ENCODE data around the gene ATXN7.
A peak's percentile ranks its signal among the peaks of the same experiment; 100 is the strongest.

The ATXN7 gene

GRCh38 chr3:63932509-63933212 lies 69.0 kb downstream of the ATXN7 start:
- DNase-seq (ENCODE audit: low spot score in 2 of 2) (no peak), ATAC-seq (no peak)
- peaks cover 31% of the 10 kb centered on the region for H3K36me3 Mint-ChIP-seq
- H3K4me1 Mint-ChIP-seq: peaks cover 72% of the 10 kb centered on the region
- H3K27ac Mint-ChIP-seq: peak overlapping the region; percentile 46
- H3K9me3 Mint-ChIP-seq: no peaks in the 10 kb centered on the region
- H3K4me3 Mint-ChIP-seq: peak overlapping the region; percentile 37

GRCh38 chr3:63933459-63933858 lies 69.8 kb downstream of the ATXN7 start:
- Mint-ChIP-seq H3K27ac (peak overlapping the region; percentile 46), H3K4me1 (peaks cover 78% of the 10 kb centered on the region), H3K4me3 (peak overlapping the region; percentile 37), H3K9me3 (no peaks in the 10 kb centered on the region), H3K36me3 (peaks cover 28% of the 10 kb centered on the region)
- DNase-seq (ENCODE audit: low spot score in 2 of 2) (no peak), ATAC-seq (no peak)

DNA sequence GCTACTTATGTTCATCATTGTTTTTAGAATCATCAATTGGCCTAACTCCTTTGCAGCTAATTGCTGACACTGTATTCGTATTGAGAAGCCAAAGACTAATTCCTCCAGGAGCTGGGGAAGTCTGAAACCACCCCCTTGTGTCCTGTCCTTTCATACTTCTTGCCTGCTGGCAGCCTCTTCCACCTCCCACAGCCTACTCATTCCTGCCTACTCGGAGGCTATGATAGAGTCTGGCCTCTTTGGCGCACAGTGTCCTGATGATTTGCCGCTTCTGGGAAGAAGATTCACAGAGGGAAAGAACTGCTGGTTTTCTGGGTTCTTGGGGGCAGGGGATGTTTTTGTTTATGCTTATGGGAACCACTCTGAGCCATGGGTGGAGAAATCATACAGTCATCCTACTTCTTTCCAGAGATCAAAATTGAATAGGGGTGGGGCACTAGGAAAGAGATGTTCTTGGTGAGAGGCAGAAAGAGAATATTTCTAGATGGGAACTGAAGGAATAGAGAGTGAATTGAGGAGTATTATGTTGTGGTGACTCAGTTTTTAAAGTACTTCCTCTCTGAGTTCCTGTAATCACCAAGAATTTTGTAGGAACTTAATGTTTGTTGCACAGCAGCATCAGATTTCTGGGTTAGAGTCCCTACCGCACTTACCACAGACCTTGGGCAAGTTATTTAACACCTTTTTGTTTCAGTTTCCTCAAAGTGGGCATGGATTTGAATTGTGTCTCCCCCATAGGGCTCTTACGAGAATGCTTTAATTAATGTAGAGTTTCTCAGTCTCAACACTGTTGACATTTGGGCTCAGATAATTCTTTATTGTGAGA lies 70.6 kb downstream of the ATXN7 start:
- Mint-ChIP-seq H3K4me1 (peaks cover 84% of the 10 kb centered on the region), H3K27ac (peak overlapping the region; percentile 77), H3K4me3 (peak overlapping the region; percentile 37), H3K9me3 (no peaks in the 10 kb centered on the region), H3K36me3 (peaks cover 24% of the 10 kb centered on the region)
- DNase-seq (ENCODE audit: low spot score in 2 of 2) (no peak), ATAC-seq (peak; percentile 78)

GRCh38 chr3:63936925-63937324 lies 73.3 kb downstream of the ATXN7 start:
- Mint-ChIP-seq H3K4me1 (peaks cover 79% of the 10 kb centered on the region), H3K36me3 (peaks cover 13% of the 10 kb centered on the region), H3K27ac (no peak overlapping the region), H3K9me3 (no peaks in the 10 kb centered on the region), H3K4me3 (no peak overlapping the region)
- no peak for DNase-seq (ENCODE audit: low spot score in 2 of 2)
- no peak for ATAC-seq

- H3K4me1 Mint-ChIP-seq: peaks cover 72% of the 10 kb centered on the region
- no peak for DNase-seq (ENCODE audit: low spot score in 2 of 2)
- peak; percentile 59 for ATAC-seq
- no peaks in the 10 kb centered on the region for H3K9me3 Mint-ChIP-seq
- no peak overlapping the region for H3K4me3 Mint-ChIP-seq
- H3K27ac Mint-ChIP-seq: no peak overlapping the region
- H3K36me3 Mint-ChIP-seq: peaks cover 13% of the 10 kb centered on the region
Observed at GRCh38 chr3:63937661-63938651, 74.3 kb downstream of the ATXN7 start.

GRCh38 chr3:63940389-63940757 lies 76.7 kb downstream of the ATXN7 start:
- no peak overlapping the region for H3K27ac Mint-ChIP-seq
- no peak overlapping the region for H3K4me3 Mint-ChIP-seq
- no peaks in the 10 kb centered on the region for H3K9me3 Mint-ChIP-seq
- ATAC-seq: no peak
- H3K36me3 Mint-ChIP-seq: peaks cover 20% of the 10 kb centered on the region
- no peak for DNase-seq (ENCODE audit: low spot score in 2 of 2)
- peaks cover 64% of the 10 kb centered on the region for H3K4me1 Mint-ChIP-seq

GRCh38 chr3:63942528-63942927 lies 78.9 kb downstream of the ATXN7 start:
- H3K4me1 Mint-ChIP-seq: peaks cover 64% of the 10 kb centered on the region
- H3K27ac Mint-ChIP-seq: peak overlapping the region; percentile 73
- peaks cover 20% of the 10 kb centered on the region for H3K36me3 Mint-ChIP-seq
- no peak for DNase-seq (ENCODE audit: low spot score in 2 of 2)
- H3K9me3 Mint-ChIP-seq: no peaks in the 10 kb centered on the region
- no peak for ATAC-seq
- H3K4me3 Mint-ChIP-seq: no peak overlapping the region

- Mint-ChIP-seq H3K4me3 (no peak overlapping the region), H3K4me1 (peaks cover 62% of the 10 kb centered on the region), H3K27ac (peak overlapping the region; percentile 73), H3K9me3 (no peaks in the 10 kb centered on the region), H3K36me3 (peaks cover 20% of the 10 kb centered on the region)
- DNase-seq (ENCODE audit: low spot score in 2 of 2): no peak
- no peak for ATAC-seq
Observed at GRCh38 chr3:63943678-63944077, 80.0 kb downstream of the ATXN7 start.

- H3K9me3 Mint-ChIP-seq: no peaks in the 10 kb centered on the region
- peak overlapping the region; percentile 63 for H3K27ac Mint-ChIP-seq
- DNase-seq (ENCODE audit: low spot score in 2 of 2) (no peak), ATAC-seq (no peak)
- no peak overlapping the region for H3K4me3 Mint-ChIP-seq
- H3K4me1 Mint-ChIP-seq: peaks cover 56% of the 10 kb centered on the region
- H3K36me3 Mint-ChIP-seq: peaks cover 26% of the 10 kb centered on the region
Observed at GRCh38 chr3:63945558-63946096, 82.0 kb downstream of the ATXN7 start.

GRCh38 chr3:63946753-63947152 lies 83.1 kb downstream of the ATXN7 start:
- ATAC-seq (no peak), DNase-seq (ENCODE audit: low spot score in 2 of 2) (no peak)
- Mint-ChIP-seq H3K9me3 (no peaks in the 10 kb centered on the region), H3K4me3 (no peak overlapping the region), H3K4me1 (peaks cover 67% of the 10 kb centered on the region), H3K27ac (peak overlapping the region; percentile 63), H3K36me3 (peaks cover 26% of the 10 kb centered on the region)

DNA sequence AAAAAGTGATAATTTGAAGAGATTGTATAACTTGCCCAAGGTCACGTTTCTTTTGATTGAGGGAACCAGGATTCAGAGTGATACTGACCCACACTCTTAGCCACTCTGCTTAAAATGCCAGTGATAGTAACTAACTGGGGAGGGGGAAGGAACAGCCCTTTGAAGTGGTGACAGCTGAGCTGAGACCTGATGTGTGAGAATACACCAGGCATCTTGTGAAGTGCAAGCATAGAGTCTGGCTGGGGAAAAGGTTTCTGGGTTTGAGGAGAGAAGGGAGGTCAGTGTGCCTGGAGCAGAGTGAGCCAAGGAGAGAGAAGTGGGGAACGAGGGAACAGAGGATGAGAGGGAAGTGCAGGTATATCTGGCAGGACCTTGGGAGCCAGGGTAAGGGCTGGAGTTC lies 83.9 kb downstream of the ATXN7 start:
- H3K27ac Mint-ChIP-seq: peak overlapping the region; percentile 63
- H3K4me1 Mint-ChIP-seq: peaks cover 73% of the 10 kb centered on the region

DNA sequence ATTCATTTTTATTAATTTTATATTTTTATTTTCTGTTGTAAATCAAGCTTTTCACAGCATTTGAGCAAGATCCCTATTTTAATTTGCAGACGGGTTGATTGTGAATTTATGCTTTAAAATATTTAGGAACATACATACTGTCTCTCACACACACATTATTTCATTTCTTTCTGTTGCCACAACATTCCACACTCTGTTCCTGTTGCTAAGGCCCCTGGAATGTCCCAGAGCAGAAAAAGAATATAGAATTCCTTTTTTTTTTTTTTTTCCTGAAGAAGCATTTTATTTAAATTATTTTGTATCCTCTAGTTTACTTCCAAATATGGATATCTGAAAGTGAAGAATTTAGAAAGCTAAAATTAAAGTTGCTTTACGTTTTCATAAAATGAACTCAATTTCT lies 85.3 kb downstream of the ATXN7 start:
- no peaks in the 10 kb centered on the region for H3K9me3 Mint-ChIP-seq
- no peak overlapping the region for H3K4me3 Mint-ChIP-seq
- H3K36me3 Mint-ChIP-seq: peaks cover 40% of the 10 kb centered on the region
- no peak overlapping the region for H3K27ac Mint-ChIP-seq
- no peak for DNase-seq (ENCODE audit: low spot score in 2 of 2)
- no peak for ATAC-seq
- peaks cover 66% of the 10 kb centered on the region for H3K4me1 Mint-ChIP-seq

More for the DNA sequence above, 83.9 kb downstream of the ATXN7 start:
- H3K9me3 Mint-ChIP-seq: no peaks in the 10 kb centered on the region
- ATAC-seq (no peak), DNase-seq (ENCODE audit: low spot score in 2 of 2) (no peak)
- H3K4me3 Mint-ChIP-seq: no peak overlapping the region
- peaks cover 32% of the 10 kb centered on the region for H3K36me3 Mint-ChIP-seq

DNA sequence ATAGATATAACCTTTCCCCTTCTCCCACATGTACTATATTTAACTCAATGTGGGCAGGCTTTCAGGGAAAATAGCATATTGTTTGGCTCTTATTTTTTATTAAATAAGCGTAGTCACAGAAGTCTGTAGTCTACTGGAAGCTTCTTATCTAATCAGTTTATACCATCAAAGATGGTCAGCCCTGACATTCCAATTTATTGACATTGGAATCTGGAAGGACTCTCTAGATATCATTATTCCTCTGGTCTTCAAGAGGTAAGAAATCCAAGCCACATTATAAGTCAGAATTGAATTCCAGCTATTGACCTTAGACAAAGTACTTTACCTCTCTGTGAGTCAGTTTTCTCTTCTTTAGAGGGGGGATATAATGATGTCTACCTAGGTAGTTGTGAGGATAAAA lies 87.0 kb downstream of the ATXN7 start:
- ATAC-seq (no peak), DNase-seq (ENCODE audit: low spot score in 2 of 2) (no peak)
- H3K4me1 Mint-ChIP-seq: peaks cover 67% of the 10 kb centered on the region
- no peaks in the 10 kb centered on the region for H3K9me3 Mint-ChIP-seq
- H3K4me3 Mint-ChIP-seq: peak overlapping the region; percentile 29
- H3K36me3 Mint-ChIP-seq: peaks cover 43% of the 10 kb centered on the region
- H3K27ac Mint-ChIP-seq: no peak overlapping the region

GRCh38 chr3:63951492-63952247 lies 88.0 kb downstream of the ATXN7 start:
- Mint-ChIP-seq H3K9me3 (no peaks in the 10 kb centered on the region), H3K4me3 (peak overlapping the region; percentile 29), H3K4me1 (peaks cover 57% of the 10 kb centered on the region), H3K27ac (no peak overlapping the region), H3K36me3 (peaks cover 53% of the 10 kb centered on the region)
- ATAC-seq: no peak
- DNase-seq (ENCODE audit: low spot score in 2 of 2): no peak
